Measurements from ENCODE around the gene ACSM4. TPM values are rescaled to one million over a fixed set of nuclear protein-coding genes. Genes with fewer than 3 reads are reported as not detected.

The ACSM4 gene, protein sequence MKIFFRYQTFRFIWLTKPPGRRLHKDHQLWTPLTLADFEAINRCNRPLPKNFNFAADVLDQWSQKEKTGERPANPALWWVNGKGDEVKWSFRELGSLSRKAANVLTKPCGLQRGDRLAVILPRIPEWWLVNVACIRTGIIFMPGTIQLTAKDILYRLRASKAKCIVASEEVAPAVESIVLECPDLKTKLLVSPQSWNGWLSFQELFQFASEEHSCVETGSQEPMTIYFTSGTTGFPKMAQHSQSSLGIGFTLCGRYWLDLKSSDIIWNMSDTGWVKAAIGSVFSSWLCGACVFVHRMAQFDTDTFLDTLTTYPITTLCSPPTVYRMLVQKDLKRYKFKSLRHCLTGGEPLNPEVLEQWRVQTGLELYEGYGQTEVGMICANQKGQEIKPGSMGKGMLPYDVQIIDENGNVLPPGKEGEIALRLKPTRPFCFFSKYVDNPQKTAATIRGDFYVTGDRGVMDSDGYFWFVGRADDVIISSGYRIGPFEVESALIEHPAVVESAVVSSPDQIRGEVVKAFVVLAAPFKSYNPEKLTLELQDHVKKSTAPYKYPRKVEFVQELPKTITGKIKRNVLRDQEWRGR
- not detected for total RNA-seq

DNA sequence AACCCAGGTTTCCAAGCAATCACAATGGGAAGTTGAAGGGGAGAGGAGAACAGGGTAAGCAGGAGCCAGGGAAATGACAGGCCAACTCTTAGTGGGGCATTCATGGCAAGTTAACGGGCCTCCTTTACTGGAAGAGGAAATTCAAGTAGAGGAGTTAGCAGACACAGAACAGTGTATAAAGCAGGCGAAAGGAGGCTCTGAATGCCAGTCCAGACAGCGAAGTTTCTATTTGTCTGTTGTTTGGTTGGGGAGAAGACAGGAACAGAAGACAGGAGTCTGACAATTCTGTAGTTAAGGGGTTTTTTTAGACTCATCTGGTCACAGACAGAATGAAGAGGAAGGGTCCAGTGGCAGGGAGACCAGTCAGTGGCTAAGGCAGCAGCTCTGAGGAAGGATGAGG is at the start of gene ACSM4:
ACSM4 (plus strand) TSS at position 301 of the 400 bp plus-strand sequence. CDS start 260 bp downstream, outside the sequence.
- H3K27me3 ChIP-seq, result no peaks in the 10 kb centered on the region
- no peaks in the 10 kb centered on the region for H3K4me1 ChIP-seq
- TF ChIP-seq, protein P1, sequence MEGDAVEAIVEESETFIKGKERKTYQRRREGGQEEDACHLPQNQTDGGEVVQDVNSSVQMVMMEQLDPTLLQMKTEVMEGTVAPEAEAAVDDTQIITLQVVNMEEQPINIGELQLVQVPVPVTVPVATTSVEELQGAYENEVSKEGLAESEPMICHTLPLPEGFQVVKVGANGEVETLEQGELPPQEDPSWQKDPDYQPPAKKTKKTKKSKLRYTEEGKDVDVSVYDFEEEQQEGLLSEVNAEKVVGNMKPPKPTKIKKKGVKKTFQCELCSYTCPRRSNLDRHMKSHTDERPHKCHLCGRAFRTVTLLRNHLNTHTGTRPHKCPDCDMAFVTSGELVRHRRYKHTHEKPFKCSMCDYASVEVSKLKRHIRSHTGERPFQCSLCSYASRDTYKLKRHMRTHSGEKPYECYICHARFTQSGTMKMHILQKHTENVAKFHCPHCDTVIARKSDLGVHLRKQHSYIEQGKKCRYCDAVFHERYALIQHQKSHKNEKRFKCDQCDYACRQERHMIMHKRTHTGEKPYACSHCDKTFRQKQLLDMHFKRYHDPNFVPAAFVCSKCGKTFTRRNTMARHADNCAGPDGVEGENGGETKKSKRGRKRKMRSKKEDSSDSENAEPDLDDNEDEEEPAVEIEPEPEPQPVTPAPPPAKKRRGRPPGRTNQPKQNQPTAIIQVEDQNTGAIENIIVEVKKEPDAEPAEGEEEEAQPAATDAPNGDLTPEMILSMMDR (IDR thresholded peaks at IDR 0.05), result no peak
- no peak for TF ChIP-seq POLR2A (IDR thresholded peaks at IDR 0.05)
- H3K4me3 ChIP-seq, result no peak within 1 kb of the TSS
- H3K36me3 ChIP-seq (replicated peaks in 1 of 2; ENCODE audit: insufficient read depth in 1 of 2, low read depth in 2 of 2), result no peaks in the 10 kb centered on the region
- no peak within 1 kb of the TSS for H3K27ac ChIP-seq
- DNase-seq (no peak), ATAC-seq (no peak)
- no peaks in the 10 kb centered on the region for H3K9me3 ChIP-seq
- intact Hi-C loops (cut with DNase I), result no loop called here
- 69 to 75% methylated on average over 3 of the region's 3 CpGs for WGBS, 2 donors

DNA sequence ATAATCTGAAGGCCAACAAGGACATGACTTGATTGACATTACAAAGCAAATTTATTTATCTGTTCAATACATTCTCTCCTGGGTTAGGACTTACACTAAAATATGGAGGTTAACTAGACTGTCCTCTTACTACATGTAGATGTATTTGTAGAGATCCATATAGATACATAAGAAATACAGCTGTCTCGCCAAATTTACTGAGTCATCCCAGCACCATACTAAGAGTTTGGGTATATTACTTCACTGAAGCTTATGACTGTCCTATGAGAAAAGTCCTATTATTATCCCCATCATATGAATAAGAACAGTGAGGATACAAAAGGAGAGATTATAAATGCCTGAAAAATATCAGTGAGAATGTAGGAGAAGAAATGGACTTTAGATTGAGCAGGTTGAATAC is 44.8 kb upstream of the ACSM4 start:
- Histone ChIP-seq H3K4me1 (no peaks in the 10 kb centered on the region), H3K36me3 (replicated peaks in 1 of 2; ENCODE audit: insufficient read depth in 1 of 2, low read depth in 2 of 2) (no peaks in the 10 kb centered on the region), H3K9me3 (no peaks in the 10 kb centered on the region), H3K27me3 (no peaks in the 10 kb centered on the region), H3K27ac (no peak overlapping the region), H3K4me3 (no peak overlapping the region)
- no peak for TF ChIP-seq POLR2A (IDR thresholded peaks at IDR 0.05)
- TF ChIP-seq, protein P1 (IDR thresholded peaks at IDR 0.05), result no peak
- 79 to 83% methylated on average over 1 of the region's 1 CpG for WGBS, 2 donors
- ATAC-seq (no peak), DNase-seq (no peak)
- intact Hi-C loops (cut with DNase I), result no loop called here

DNA sequence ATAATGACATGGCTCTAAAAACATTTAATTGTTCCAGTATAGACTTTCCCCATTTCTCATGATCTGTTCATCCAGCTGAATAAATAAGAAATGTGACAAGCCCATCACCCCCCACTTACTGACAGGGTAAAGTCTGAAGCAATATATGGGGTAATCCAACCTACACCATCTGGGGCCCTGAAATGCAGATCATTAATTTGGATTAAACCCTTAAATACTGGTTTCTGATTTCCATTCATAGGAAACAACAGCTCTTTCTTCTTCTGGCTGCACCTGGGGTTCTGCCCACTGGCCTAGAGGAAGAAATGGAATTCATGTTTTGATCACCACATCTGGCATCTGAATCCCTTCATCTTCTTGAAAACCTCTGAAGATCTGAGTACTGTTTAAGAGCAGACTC is 39.3 kb upstream of the ACSM4 start:
- H3K4me3 ChIP-seq, result no peak overlapping the region
- no peak for DNase-seq
- H3K4me1 ChIP-seq, result no peaks in the 10 kb centered on the region
- intact Hi-C loops (cut with DNase I), result no loop called here
- H3K27me3 ChIP-seq, result no peaks in the 10 kb centered on the region
- H3K36me3 ChIP-seq (replicated peaks in 1 of 2; ENCODE audit: insufficient read depth in 1 of 2, low read depth in 2 of 2), result no peaks in the 10 kb centered on the region
- ATAC-seq, result no peak
- H3K9me3 ChIP-seq, result no peaks in the 10 kb centered on the region
- TF ChIP-seq POLR2A (IDR thresholded peaks at IDR 0.05), result no peak
- no peak overlapping the region for H3K27ac ChIP-seq

DNA sequence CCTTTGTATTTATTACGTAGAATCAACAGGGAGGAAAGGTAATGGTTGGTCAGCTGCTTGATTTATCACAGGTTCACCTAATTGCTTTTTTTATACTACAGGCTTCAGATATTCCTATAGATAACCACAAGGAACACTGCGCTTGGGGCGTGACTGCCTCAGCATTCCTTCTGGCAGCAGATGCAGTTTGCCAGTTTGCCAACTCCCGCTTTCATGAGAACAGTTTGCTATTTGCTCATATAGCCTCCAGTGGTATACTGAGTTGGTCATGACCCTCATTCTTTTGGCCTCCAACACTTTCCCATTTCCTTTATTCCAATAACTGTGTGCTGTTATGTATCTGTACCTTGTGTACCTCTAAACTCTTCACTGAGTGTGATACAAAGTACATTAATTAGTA is 38.6 kb upstream of the ACSM4 start:
- no peaks in the 10 kb centered on the region for H3K36me3 ChIP-seq (replicated peaks in 1 of 2; ENCODE audit: insufficient read depth in 1 of 2, low read depth in 2 of 2)
- H3K27me3 ChIP-seq, result no peaks in the 10 kb centered on the region
- intact Hi-C loops (cut with DNase I), result no loop called here
- H3K4me1 ChIP-seq, result no peaks in the 10 kb centered on the region
- no peak overlapping the region for H3K27ac ChIP-seq
- WGBS, 2 donors, result 82 to 91% methylated on average over 4 of the region's 4 CpGs
- ATAC-seq, result no peak
- DNase-seq, result no peak
- no peaks in the 10 kb centered on the region for H3K9me3 ChIP-seq
- H3K4me3 ChIP-seq, result no peak overlapping the region
- no peak for TF ChIP-seq POLR2A (IDR thresholded peaks at IDR 0.05)
- TF ChIP-seq, protein P1 (IDR thresholded peaks at IDR 0.05), result no peak

DNA sequence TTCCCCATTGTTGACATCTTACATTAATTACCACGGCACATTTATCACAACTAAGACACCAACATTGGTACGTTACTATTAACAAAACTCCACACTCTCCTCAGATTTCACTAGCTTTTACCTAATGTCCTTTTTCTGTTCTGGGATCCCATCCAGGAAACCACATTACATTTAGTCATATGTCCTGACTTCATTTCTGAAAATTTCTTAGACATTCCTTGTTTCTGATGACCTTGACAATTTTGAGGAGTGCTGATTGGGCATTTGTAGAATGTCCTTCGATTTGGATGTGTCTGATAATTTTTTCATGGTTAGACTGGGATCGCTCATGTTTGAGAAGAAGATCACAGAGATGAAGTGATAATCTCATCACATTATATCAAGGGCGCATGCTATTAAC is 34.6 kb upstream of the ACSM4 start:
- H3K27ac ChIP-seq, result no peak overlapping the region
- DNase-seq (no peak), ATAC-seq (no peak)
- WGBS, 2 donors, result 56 to 63% methylated on average over 5 of the region's 5 CpGs
- no peaks in the 10 kb centered on the region for H3K4me1 ChIP-seq
- TF ChIP-seq, protein P1 (IDR thresholded peaks at IDR 0.05), result no peak
- TF ChIP-seq POLR2A (IDR thresholded peaks at IDR 0.05), result no peak
- no peak overlapping the region for H3K4me3 ChIP-seq
- H3K9me3 ChIP-seq, result no peaks in the 10 kb centered on the region
- H3K27me3 ChIP-seq, result no peaks in the 10 kb centered on the region
- intact Hi-C loops (cut with DNase I), result no loop called here
- no peaks in the 10 kb centered on the region for H3K36me3 ChIP-seq (replicated peaks in 1 of 2; ENCODE audit: insufficient read depth in 1 of 2, low read depth in 2 of 2)

Data from body of pancreas (tissue), 4 donors.